SK-N-SH (cell line): ENCODE data around the gene ANO10.

Experiments used
- CTCF ChIP-seq: fragments of 200-600 bp; sonication (generic); IDR thresholded peaks from 2 replicates; pipeline ENCODE4 v1.6.1; 2017; ENCODE audit warnings: antibody characterized with exemption, mild to moderate bottlenecking, moderate library complexity
- EP300 ChIP-seq, 2 experiments: IDR thresholded peaks; 2 replicates each; pipeline versions ENCODE4 v1.4.0 to v1.6.1; 2012; ENCODE audit warnings: borderline replicate concordance in 1 of 2, low read depth in 1 of 2, low read length in 1 of 2
- EZH2phosphoT487 ChIP-seq: fragments of 200-600 bp; sonication (generic); IDR thresholded peaks from 2 replicates; pipeline ENCODE4 v1.6.1; 2017; ENCODE audit warnings: low read depth, mixed run types, mild to moderate bottlenecking, antibody characterized with exemption, moderate library complexity, borderline replicate concordance
- NFIC ChIP-seq: IDR thresholded peaks from 2 replicates; pipeline ENCODE4 v1.4.0; 2012; ENCODE audit warnings: borderline replicate concordance

DNA sequence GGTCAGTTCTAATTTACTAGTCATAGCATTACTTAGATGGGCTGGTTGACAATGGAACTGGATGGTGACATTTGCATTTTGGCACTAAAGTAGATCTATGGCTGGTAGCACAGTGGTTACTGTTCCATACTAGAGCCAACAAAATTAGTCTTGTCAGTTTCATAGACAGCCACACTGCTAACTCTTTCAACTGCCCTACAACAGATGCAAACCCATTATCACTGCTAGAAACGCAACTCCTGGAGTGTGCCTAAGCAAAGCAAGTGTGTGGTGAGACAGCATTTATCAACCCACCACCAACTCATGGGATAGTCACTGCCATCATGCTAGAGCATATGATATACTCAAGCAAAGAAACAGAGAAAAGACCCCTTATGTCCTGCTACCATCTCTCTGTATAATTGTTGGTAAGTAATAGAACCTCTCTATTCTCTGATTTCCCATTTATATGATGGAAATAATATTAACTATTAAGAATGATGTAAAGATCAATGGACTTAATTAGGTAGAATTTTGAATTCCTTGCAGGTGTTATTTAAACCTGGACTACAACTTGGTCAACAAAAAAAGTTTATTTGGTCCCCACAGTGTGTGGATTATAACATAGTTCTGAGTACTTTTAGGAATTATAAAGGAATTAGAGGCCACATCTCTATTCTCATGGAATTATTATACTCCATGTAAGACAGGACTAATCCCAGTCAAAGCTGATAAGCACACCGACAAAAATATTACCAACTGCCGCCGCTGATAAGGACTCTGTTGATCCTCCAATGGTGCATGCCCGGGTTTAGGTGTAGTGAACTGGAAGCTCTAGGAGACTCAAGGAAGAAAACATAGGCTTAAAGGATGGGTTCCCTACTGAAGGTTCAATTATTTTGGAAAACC lies 49.1 kb upstream of the ANO10 start:
- TF ChIP-seq CTCF (no peak), EP300 (IDR thresholded peaks at IDR 0.05; ENCODE audit: borderline replicate concordance in 1 of 2, low read depth in 1 of 2, low read length in 1 of 2) (no peak), EZH2phosphoT487 (no peak), NFIC (no peak)
